Measurements from ENCODE around the gene CASP1.
"Not testable (repeated sequence)": the region's sequence is repeated elsewhere in the genome, so short reads cannot be mapped to it uniquely, and the experiment has no call there.

Gene CASP1

GRCh38 chr11:105042178-105042577 is 7.2 kb upstream of the CASP1 start:
- H3K4me3 ChIP-seq (ENCODE audit: control insufficient read depth, low read depth, low read length): no peak overlapping the region
- no peak for DNase-seq (ENCODE audit: low read depth)
- TF ChIP-seq CTCF (IDR thresholded peaks at IDR 0.05; ENCODE audit: control insufficient read depth, insufficient read depth, low read depth, low read length, missing control alignments): no peak

- no peak for DNase-seq (ENCODE audit: low read depth)
- no peak for TF ChIP-seq CTCF (IDR thresholded peaks at IDR 0.05; ENCODE audit: control insufficient read depth, insufficient read depth, low read depth, low read length, missing control alignments)
Observed at GRCh38 chr11:105040703-105041102, 5.8 kb upstream of the CASP1 start.

GRCh38 chr11:105034388-105034787 is 556 bp downstream of the CASP1 start:
- DNase-seq (ENCODE audit: low read depth): not testable (repeated sequence)

More at GRCh38 chr11:105040703-105041102, 5.8 kb upstream of the CASP1 start:
- H3K4me3 ChIP-seq (ENCODE audit: control insufficient read depth, low read depth, low read length): no peak overlapping the region

GRCh38 chr11:105033781-105034180 is 1.2 kb downstream of the CASP1 start:
- H3K4me3 ChIP-seq (ENCODE audit: control insufficient read depth, low read depth, low read length): no peak overlapping the region
- TF ChIP-seq CTCF (IDR thresholded peaks at IDR 0.05; ENCODE audit: control insufficient read depth, insufficient read depth, low read depth, low read length, missing control alignments): no peak
- DNase-seq (ENCODE audit: low read depth): no peak

More at GRCh38 chr11:105034388-105034787, 556 bp downstream of the CASP1 start:
- not testable (repeated sequence) for H3K4me3 ChIP-seq (ENCODE audit: control insufficient read depth, low read depth, low read length)

GRCh38 chr11:105033343-105033742 is 1.6 kb downstream of the CASP1 start:
- TF ChIP-seq CTCF (IDR thresholded peaks at IDR 0.05; ENCODE audit: control insufficient read depth, insufficient read depth, low read depth, low read length, missing control alignments): no peak
- no peak for DNase-seq (ENCODE audit: low read depth)
- H3K4me3 ChIP-seq (ENCODE audit: control insufficient read depth, low read depth, low read length): no peak overlapping the region

GRCh38 chr11:105032495-105032894 is 2.4 kb downstream of the CASP1 start:
- no peak for DNase-seq (ENCODE audit: low read depth)
- TF ChIP-seq CTCF (IDR thresholded peaks at IDR 0.05; ENCODE audit: control insufficient read depth, insufficient read depth, low read depth, low read length, missing control alignments): no peak
- no peak overlapping the region for H3K4me3 ChIP-seq (ENCODE audit: control insufficient read depth, low read depth, low read length)

GRCh38 chr11:105027678-105028077 is 7.3 kb downstream of the CASP1 start:
- DNase-seq (ENCODE audit: low read depth): no peak
- TF ChIP-seq CTCF (IDR thresholded peaks at IDR 0.05; ENCODE audit: control insufficient read depth, insufficient read depth, low read depth, low read length, missing control alignments): no peak
- no peak overlapping the region for H3K4me3 ChIP-seq (ENCODE audit: control insufficient read depth, low read depth, low read length)

Measured in AG09309 (cell line).